ENCODE data around the gene DNAH9. TPM values are rescaled to one million over a fixed set of nuclear protein-coding genes. Genes with fewer than 3 reads are reported as not detected.

DNAH9 gene
- total RNA-seq, 5 donors from 2014 or later (not counting 1 experiment from before 2014, with no cell fraction given) = not detected

- Mint-ChIP-seq H3K4me1 (no peaks in the 10 kb centered on the region), H3K4me3 (no peak overlapping the region), H3K27me3 (no peaks in the 10 kb centered on the region), H3K27ac (no peak overlapping the region), H3K36me3 (no peaks in the 10 kb centered on the region), H3K9me3 (peaks cover 0 to 13% (median 5%) of the 10 kb centered on the region in 3 donors)
- Histone ChIP-seq H3K9me3 (no peaks in the 10 kb centered on the region), H3K27ac (ENCODE audit: low read length) (no peak overlapping the region), H3K36me3 (ENCODE audit: control insufficient read depth in 2 of 2, extremely low read depth in 1 of 2, insufficient read depth in 1 of 2, low read length in 1 of 2) (no peaks in the 10 kb centered on the region), H3K27me3 (replicated peaks in 1 of 2; ENCODE audit: control insufficient read depth in 2 of 2, extremely low read depth in 1 of 2, insufficient read depth in 2 of 2, low read length in 1 of 2) (peaks cover 0 to 5% of the 10 kb centered on the region in 2 experiments), H3K4me3 (ENCODE audit: control insufficient read depth in 1 of 2, extremely low read depth in 1 of 2, low read length in 1 of 2) (no peak overlapping the region), H3K4me1 (ENCODE audit: control insufficient read depth in 1 of 2, extremely low read depth in 1 of 2, insufficient read depth in 2 of 2, low read length in 2 of 2) (no peaks in the 10 kb centered on the region)
- POLR2A ChIA-PET = no interaction called here
- no peak for ATAC-seq (replicated peaks in 1 of 4)
- DNase-seq = no peak
- CTCF ChIA-PET = no interaction called here
- 77% methylated on average over 5 of the region's 5 CpGs for WGBS (ENCODE audit: insufficient coverage)
Observed at GRCh38 chr17:11554542-11554941, 43.7 kb upstream of the DNAH9 start.

- ATAC-seq (replicated peaks in 1 of 4) (no peak), DNase-seq (no peak)
- Histone ChIP-seq H3K36me3 (ENCODE audit: control insufficient read depth in 2 of 2, extremely low read depth in 1 of 2, insufficient read depth in 1 of 2, low read length in 1 of 2) (no peaks in the 10 kb centered on the region), H3K4me1 (ENCODE audit: control insufficient read depth in 1 of 2, extremely low read depth in 1 of 2, insufficient read depth in 2 of 2, low read length in 2 of 2) (no peaks in the 10 kb centered on the region), H3K4me3 (ENCODE audit: control insufficient read depth in 1 of 2, extremely low read depth in 1 of 2, low read length in 1 of 2) (no peak overlapping the region), H3K9me3 (no peaks in the 10 kb centered on the region), H3K27me3 (replicated peaks in 1 of 2; ENCODE audit: control insufficient read depth in 2 of 2, extremely low read depth in 1 of 2, insufficient read depth in 2 of 2, low read length in 1 of 2) (peaks cover 0 to 5% of the 10 kb centered on the region in 2 experiments), H3K27ac (ENCODE audit: low read length) (no peak overlapping the region)
- H3K27me3 Mint-ChIP-seq = no peaks in the 10 kb centered on the region
- H3K4me3 Mint-ChIP-seq = no peak overlapping the region
- POLR2A ChIA-PET = interaction anchor here in 1 of 2 donors (0.6 kb wide), 1 partner anchor 19 kb away, joined by 5 read pairs; no protein-coding TSS in a partner anchor
- 89% methylated on average over 5 of the region's 6 CpGs for WGBS (ENCODE audit: insufficient coverage)
- CTCF ChIA-PET = no interaction called here
- peaks cover 0 to 9% (median 1%) of the 10 kb centered on the region in 3 donors for H3K9me3 Mint-ChIP-seq
- no peak overlapping the region for H3K27ac Mint-ChIP-seq
- no peaks in the 10 kb centered on the region for H3K4me1 Mint-ChIP-seq
- no peaks in the 10 kb centered on the region for H3K36me3 Mint-ChIP-seq
Observed at GRCh38 chr17:11555530-11555929, 42.7 kb upstream of the DNAH9 start.

- no peaks in the 10 kb centered on the region for H3K4me1 ChIP-seq (ENCODE audit: control insufficient read depth in 1 of 2, extremely low read depth in 1 of 2, insufficient read depth in 2 of 2, low read length in 2 of 2)
- CTCF ChIA-PET = no interaction called here
- Mint-ChIP-seq H3K4me1 (no peaks in the 10 kb centered on the region), H3K27me3 (no peaks in the 10 kb centered on the region), H3K4me3 (no peak overlapping the region), H3K9me3 (peaks cover 0 to 10% (median 0%) of the 10 kb centered on the region in 3 donors), H3K27ac (no peak overlapping the region), H3K36me3 (no peaks in the 10 kb centered on the region)
- H3K36me3 ChIP-seq (ENCODE audit: control insufficient read depth in 2 of 2, extremely low read depth in 1 of 2, insufficient read depth in 1 of 2, low read length in 1 of 2) = no peaks in the 10 kb centered on the region
- 93% methylated on average over 37 of the region's 46 CpGs for WGBS (ENCODE audit: insufficient coverage)
- DNase-seq (no peak), ATAC-seq (replicated peaks in 1 of 4) (no peak)
- peaks cover 0 to 5% of the 10 kb centered on the region in 2 experiments for H3K27me3 ChIP-seq (replicated peaks in 1 of 2; ENCODE audit: control insufficient read depth in 2 of 2, extremely low read depth in 1 of 2, insufficient read depth in 2 of 2, low read length in 1 of 2)
- H3K4me3 ChIP-seq (ENCODE audit: control insufficient read depth in 1 of 2, extremely low read depth in 1 of 2, low read length in 1 of 2) = no peak overlapping the region
- POLR2A ChIA-PET = no interaction called here
- no peaks in the 10 kb centered on the region for H3K9me3 ChIP-seq
- no peak overlapping the region for H3K27ac ChIP-seq (ENCODE audit: low read length)
Observed at GRCh38 chr17:11557727-11558452, 40.4 kb upstream of the DNAH9 start.

- Mint-ChIP-seq H3K4me1 (no peaks in the 10 kb centered on the region), H3K36me3 (no peaks in the 10 kb centered on the region), H3K9me3 (peaks cover 0 to 8% (median 0%) of the 10 kb centered on the region in 3 donors), H3K27me3 (no peaks in the 10 kb centered on the region), H3K4me3 (no peak overlapping the region), H3K27ac (no peak overlapping the region)
- Histone ChIP-seq H3K4me3 (ENCODE audit: control insufficient read depth in 1 of 2, extremely low read depth in 1 of 2, low read length in 1 of 2) (no peak overlapping the region), H3K4me1 (ENCODE audit: control insufficient read depth in 1 of 2, extremely low read depth in 1 of 2, insufficient read depth in 2 of 2, low read length in 2 of 2) (no peaks in the 10 kb centered on the region), H3K9me3 (no peaks in the 10 kb centered on the region), H3K27ac (ENCODE audit: low read length) (no peak overlapping the region), H3K36me3 (ENCODE audit: control insufficient read depth in 2 of 2, extremely low read depth in 1 of 2, insufficient read depth in 1 of 2, low read length in 1 of 2) (no peaks in the 10 kb centered on the region), H3K27me3 (replicated peaks in 1 of 2; ENCODE audit: control insufficient read depth in 2 of 2, extremely low read depth in 1 of 2, insufficient read depth in 2 of 2, low read length in 1 of 2) (peaks cover 0 to 5% of the 10 kb centered on the region in 2 experiments)
- ATAC-seq (replicated peaks in 1 of 4) = no peak
- ChIA-PET POLR2A (no interaction called here), CTCF (no interaction called here)
- DNase-seq = no peak
- WGBS (ENCODE audit: insufficient coverage) = 88% methylated on average over 7 of the region's 10 CpGs
Observed at GRCh38 chr17:11558681-11559234, 39.5 kb upstream of the DNAH9 start.

- no peaks in the 10 kb centered on the region for H3K4me1 ChIP-seq (ENCODE audit: control insufficient read depth in 1 of 2, extremely low read depth in 1 of 2, insufficient read depth in 2 of 2, low read length in 2 of 2)
- DNase-seq = no peak
- H3K36me3 ChIP-seq (ENCODE audit: control insufficient read depth in 2 of 2, extremely low read depth in 1 of 2, insufficient read depth in 1 of 2, low read length in 1 of 2) = no peaks in the 10 kb centered on the region
- H3K36me3 Mint-ChIP-seq = no peaks in the 10 kb centered on the region
- H3K4me3 ChIP-seq (ENCODE audit: control insufficient read depth in 1 of 2, extremely low read depth in 1 of 2, low read length in 1 of 2) = no peak overlapping the region
- no peaks in the 10 kb centered on the region for H3K4me1 Mint-ChIP-seq
- peaks cover 0 to 5% of the 10 kb centered on the region in 2 experiments for H3K27me3 ChIP-seq (replicated peaks in 1 of 2; ENCODE audit: control insufficient read depth in 2 of 2, extremely low read depth in 1 of 2, insufficient read depth in 2 of 2, low read length in 1 of 2)
- no peak overlapping the region for H3K27ac Mint-ChIP-seq
- H3K9me3 ChIP-seq = no peaks in the 10 kb centered on the region
- ATAC-seq (replicated peaks in 1 of 4) = no peak
- no peaks in the 10 kb centered on the region for H3K27me3 Mint-ChIP-seq
- 66% methylated on average over 6 of the region's 7 CpGs for WGBS (ENCODE audit: insufficient coverage)
- CTCF ChIA-PET = no interaction called here
- H3K4me3 Mint-ChIP-seq = no peak overlapping the region
- no peak overlapping the region for H3K27ac ChIP-seq (ENCODE audit: low read length)
- peaks cover 0 to 8% (median 0%) of the 10 kb centered on the region in 3 donors for H3K9me3 Mint-ChIP-seq
- POLR2A ChIA-PET = no interaction called here
Observed at GRCh38 chr17:11559601-11560000, 38.7 kb upstream of the DNAH9 start.

GRCh38 chr17:11561281-11561680, 37.0 kb upstream of the DNAH9 start:
- Mint-ChIP-seq H3K27me3 (no peaks in the 10 kb centered on the region), H3K36me3 (no peaks in the 10 kb centered on the region), H3K4me1 (no peaks in the 10 kb centered on the region), H3K4me3 (no peak overlapping the region), H3K9me3 (peaks cover 0 to 8% (median 0%) of the 10 kb centered on the region in 3 donors), H3K27ac (no peak overlapping the region)
- Histone ChIP-seq H3K4me1 (ENCODE audit: control insufficient read depth in 1 of 2, extremely low read depth in 1 of 2, insufficient read depth in 2 of 2, low read length in 2 of 2) (no peaks in the 10 kb centered on the region), H3K36me3 (ENCODE audit: control insufficient read depth in 2 of 2, extremely low read depth in 1 of 2, insufficient read depth in 1 of 2, low read length in 1 of 2) (no peaks in the 10 kb centered on the region), H3K4me3 (ENCODE audit: control insufficient read depth in 1 of 2, extremely low read depth in 1 of 2, low read length in 1 of 2) (no peak overlapping the region), H3K9me3 (no peaks in the 10 kb centered on the region), H3K27me3 (replicated peaks in 1 of 2; ENCODE audit: control insufficient read depth in 2 of 2, extremely low read depth in 1 of 2, insufficient read depth in 2 of 2, low read length in 1 of 2) (peaks cover 0 to 5% of the 10 kb centered on the region in 2 experiments), H3K27ac (ENCODE audit: low read length) (no peak overlapping the region)
- ChIA-PET POLR2A (no interaction called here), CTCF (no interaction called here)
- ATAC-seq (replicated peaks in 1 of 4) (no peak), DNase-seq (no peak)
- WGBS (ENCODE audit: insufficient coverage) = 56% methylated on average over 1 of the region's 1 CpG
